Measurements from ENCODE around the gene PPP2R3C.
"Not testable (repeated sequence)": the region's sequence is repeated elsewhere in the genome, so short reads cannot be mapped to it uniquely, and the experiment has no call there.

The PPP2R3C gene

GRCh38 chr14:35121887-35122695, at the start of gene PPP2R3C, which contains the start of gene PRORP:
TSS of gene PPP2R3C (minus strand) at chr14:35121990. CDS start at chr14:35121959, 31 bp downstream.
TSS of gene PRORP (plus strand) at chr14:35122552. CDS start at chr14:35123246, 694 bp downstream.
- Histone ChIP-seq H3K36me3 (ENCODE audit: insufficient read depth, low read length) (no peaks in the 10 kb centered on the region), H3K9me3 (ENCODE audit: control insufficient read depth, insufficient read depth, low read length) (no peaks in the 10 kb centered on the region), H3K9ac (ENCODE audit: low read depth, low read length) (peak within 1 kb of the TSS; percentile 95), H3K4me1 (ENCODE audit: insufficient read depth, low read length) (peaks cover 8% of the 10 kb centered on the region; the same call in 1 of the 2 replicates)

GRCh38 chr14:35167496-35167895, 45.7 kb upstream of the PPP2R3C start:
- no peaks in the 10 kb centered on the region for H3K4me1 ChIP-seq (ENCODE audit: insufficient read depth, low read length)
- no peaks in the 10 kb centered on the region for H3K36me3 ChIP-seq (ENCODE audit: insufficient read depth, low read length)

GRCh38 chr14:35164849-35165248, 43.1 kb upstream of the PPP2R3C start:
- Histone ChIP-seq H3K9me3 (ENCODE audit: control insufficient read depth, insufficient read depth, low read length) (no peaks in the 10 kb centered on the region), H3K36me3 (ENCODE audit: insufficient read depth, low read length) (no peaks in the 10 kb centered on the region), H3K9ac (ENCODE audit: low read depth, low read length) (no peak overlapping the region), H3K4me1 (ENCODE audit: insufficient read depth, low read length) (no peaks in the 10 kb centered on the region)

More at GRCh38 chr14:35167496-35167895, 45.7 kb upstream of the PPP2R3C start:
- no peaks in the 10 kb centered on the region for H3K9me3 ChIP-seq (ENCODE audit: control insufficient read depth, insufficient read depth, low read length)
- no peak overlapping the region for H3K9ac ChIP-seq (ENCODE audit: low read depth, low read length)

- Histone ChIP-seq H3K9ac (ENCODE audit: low read depth, low read length) (no peak overlapping the region), H3K4me1 (ENCODE audit: insufficient read depth, low read length) (no peaks in the 10 kb centered on the region), H3K9me3 (ENCODE audit: control insufficient read depth, insufficient read depth, low read length) (no peaks in the 10 kb centered on the region), H3K36me3 (ENCODE audit: insufficient read depth, low read length) (no peaks in the 10 kb centered on the region)
Observed at GRCh38 chr14:35163384-35163783, 41.6 kb upstream of the PPP2R3C start.

DNA sequence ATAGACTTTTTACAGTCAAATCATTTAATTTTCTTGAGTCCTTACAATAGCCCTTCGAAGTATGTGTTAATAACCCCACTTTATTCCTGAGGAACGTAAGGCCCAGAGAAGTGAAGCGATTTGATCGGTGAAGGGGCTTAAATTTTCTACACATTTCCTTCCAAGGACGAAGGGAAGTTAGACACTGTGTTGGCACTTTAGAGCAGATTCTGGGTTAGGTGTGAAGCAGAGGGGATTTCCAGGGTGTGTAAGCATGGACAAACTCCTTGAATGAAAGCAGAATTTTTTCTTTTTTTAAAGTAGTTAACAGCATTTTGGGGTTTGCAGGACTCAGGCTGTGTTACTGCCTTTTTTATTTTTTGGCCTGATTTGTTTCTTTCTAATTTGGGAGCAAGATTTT, 39.4 kb upstream of the PPP2R3C start:
- Histone ChIP-seq H3K4me1 (ENCODE audit: insufficient read depth, low read length) (peaks cover 5% of the 10 kb centered on the region), H3K9me3 (ENCODE audit: control insufficient read depth, insufficient read depth, low read length) (no peaks in the 10 kb centered on the region), H3K9ac (ENCODE audit: low read depth, low read length) (no peak overlapping the region)

GRCh38 chr14:35159742-35160409, 38.1 kb upstream of the PPP2R3C start:
- Histone ChIP-seq H3K4me1 (ENCODE audit: insufficient read depth, low read length) (peaks cover 10% of the 10 kb centered on the region), H3K9ac (ENCODE audit: low read depth, low read length) (no peak overlapping the region), H3K36me3 (ENCODE audit: insufficient read depth, low read length) (no peaks in the 10 kb centered on the region), H3K9me3 (ENCODE audit: control insufficient read depth, insufficient read depth, low read length) (no peaks in the 10 kb centered on the region)

More for the DNA sequence above, 39.4 kb upstream of the PPP2R3C start:
- H3K36me3 ChIP-seq (ENCODE audit: insufficient read depth, low read length), result no peaks in the 10 kb centered on the region

DNA sequence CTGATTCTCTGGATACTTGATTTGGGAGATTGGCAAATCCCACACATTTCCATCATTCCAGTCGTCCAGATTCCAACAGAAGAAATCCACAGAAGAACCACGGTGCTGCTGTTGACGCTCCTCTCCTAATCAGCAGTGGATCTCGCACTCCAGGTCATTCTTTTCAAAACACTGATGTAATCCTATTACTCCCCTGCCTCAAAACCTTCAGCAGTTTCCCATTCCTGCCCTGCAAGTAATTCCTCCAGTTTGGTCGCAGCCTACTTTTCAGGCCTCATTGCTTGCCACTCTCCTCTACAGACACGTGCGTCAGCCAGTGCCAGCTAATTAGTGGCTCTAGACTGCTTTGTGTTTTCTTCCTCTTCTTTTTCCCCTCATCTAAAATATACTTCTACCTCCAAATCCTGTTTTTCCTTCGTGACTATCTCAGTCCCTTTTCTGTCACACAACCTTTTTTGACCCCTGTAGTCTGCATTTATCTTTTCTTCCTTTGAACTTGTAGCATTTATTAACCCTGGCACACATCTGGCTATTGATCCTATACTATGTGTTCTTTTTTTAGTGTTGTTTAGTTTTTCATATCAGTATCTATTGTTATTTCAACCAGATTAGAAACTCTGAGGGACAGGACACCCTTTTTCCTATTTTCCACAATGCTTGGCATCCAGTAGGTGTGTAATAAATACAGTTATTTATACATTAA, 37.3 kb upstream of the PPP2R3C start:
- Histone ChIP-seq H3K4me1 (ENCODE audit: insufficient read depth, low read length) (peaks cover 10% of the 10 kb centered on the region), H3K9me3 (ENCODE audit: control insufficient read depth, insufficient read depth, low read length) (no peaks in the 10 kb centered on the region; the same call in 1 of the 2 replicates), H3K36me3 (ENCODE audit: insufficient read depth, low read length) (no peaks in the 10 kb centered on the region), H3K9ac (ENCODE audit: low read depth, low read length) (no peak overlapping the region)

DNA sequence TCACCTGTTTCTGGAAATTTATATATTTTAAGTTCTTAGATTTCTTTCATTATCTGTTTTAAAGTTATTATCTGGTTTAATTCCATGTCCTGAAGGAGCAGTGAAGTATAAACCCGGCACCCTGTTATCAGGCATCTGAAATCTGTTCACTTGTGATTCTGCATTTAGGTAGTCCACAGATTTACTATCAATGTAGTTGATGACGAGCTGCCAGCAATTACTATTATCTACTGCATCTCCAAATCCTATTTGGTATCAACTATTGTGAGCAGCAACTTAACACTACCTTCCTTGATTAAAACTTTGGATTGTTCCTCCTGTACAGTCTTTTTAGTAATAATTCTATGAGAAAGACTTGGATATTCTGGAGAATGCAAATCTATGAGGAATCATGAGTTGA, 36.7 kb upstream of the PPP2R3C start:
- Histone ChIP-seq H3K4me1 (ENCODE audit: insufficient read depth, low read length) (peaks cover 10% of the 10 kb centered on the region), H3K9me3 (ENCODE audit: control insufficient read depth, insufficient read depth, low read length) (no peaks in the 10 kb centered on the region; the same call in 1 of the 2 replicates), H3K36me3 (ENCODE audit: insufficient read depth, low read length) (no peaks in the 10 kb centered on the region), H3K9ac (ENCODE audit: low read depth, low read length) (no peak overlapping the region)

DNA sequence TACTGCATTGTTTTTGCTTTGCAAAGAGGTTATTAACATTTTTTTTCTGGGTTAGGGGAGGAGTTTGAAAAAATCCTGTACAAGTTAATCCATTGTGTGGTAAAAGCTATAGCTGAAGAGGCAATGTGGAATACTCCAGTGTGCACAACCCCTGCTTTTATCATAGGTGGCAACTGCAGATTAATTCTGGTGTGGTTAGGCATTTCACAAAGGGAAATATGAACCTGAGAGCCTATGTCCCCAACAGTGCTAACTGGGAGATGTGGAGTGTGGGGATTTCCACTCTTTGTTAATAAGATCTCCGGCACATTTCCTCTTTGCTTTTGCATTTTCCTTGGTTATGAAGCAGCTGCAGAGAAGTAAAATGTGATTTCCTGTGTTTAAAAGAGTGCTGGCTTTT, 34.2 kb upstream of the PPP2R3C start:
- no peaks in the 10 kb centered on the region for H3K36me3 ChIP-seq (ENCODE audit: insufficient read depth, low read length)
- H3K9me3 ChIP-seq (ENCODE audit: control insufficient read depth, insufficient read depth, low read length), result no peaks in the 10 kb centered on the region; the same call in 1 of the 2 replicates
- peaks cover 10% of the 10 kb centered on the region for H3K4me1 ChIP-seq (ENCODE audit: insufficient read depth, low read length)
- no peak overlapping the region for H3K9ac ChIP-seq (ENCODE audit: low read depth, low read length)

DNA sequence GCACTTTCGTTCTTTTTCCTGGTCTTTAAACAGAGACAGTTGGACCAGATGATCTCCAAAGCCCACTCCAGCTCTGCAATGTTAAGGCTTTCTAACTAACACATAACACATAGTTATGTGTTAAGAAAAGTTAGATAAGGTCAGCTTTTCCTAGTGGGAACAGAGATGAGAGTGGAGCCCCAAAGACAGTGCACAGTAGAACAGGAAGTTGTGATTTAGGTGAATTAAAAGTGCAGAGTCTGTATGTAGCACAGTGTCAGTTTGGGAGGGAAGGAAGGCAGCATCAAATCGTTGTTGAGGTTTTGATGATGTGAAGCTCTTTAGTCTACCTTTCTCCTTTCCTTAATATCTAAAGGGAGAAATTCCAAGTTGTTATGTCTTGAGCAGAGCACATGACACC, 32.2 kb upstream of the PPP2R3C start:
- no peaks in the 10 kb centered on the region for H3K36me3 ChIP-seq (ENCODE audit: insufficient read depth, low read length)
- H3K9me3 ChIP-seq (ENCODE audit: control insufficient read depth, insufficient read depth, low read length), result no peaks in the 10 kb centered on the region; the same call in 1 of the 2 replicates
- no peak overlapping the region for H3K9ac ChIP-seq (ENCODE audit: low read depth, low read length)
- H3K4me1 ChIP-seq (ENCODE audit: insufficient read depth, low read length), result peaks cover 10% of the 10 kb centered on the region

GRCh38 chr14:35152531-35152930, 30.7 kb upstream of the PPP2R3C start:
- not testable (repeated sequence) for H3K9me3 ChIP-seq (ENCODE audit: control insufficient read depth, insufficient read depth, low read length); H3K9ac ChIP-seq (ENCODE audit: low read depth, low read length); H3K36me3 ChIP-seq (ENCODE audit: insufficient read depth, low read length)
- peaks cover 10% of the 10 kb centered on the region for H3K4me1 ChIP-seq (ENCODE audit: insufficient read depth, low read length)

- H3K36me3 ChIP-seq (ENCODE audit: insufficient read depth, low read length), result no peaks in the 10 kb centered on the region; the same call in 1 of the 2 replicates
- H3K4me1 ChIP-seq (ENCODE audit: insufficient read depth, low read length), result no peaks in the 10 kb centered on the region
- H3K9ac ChIP-seq (ENCODE audit: low read depth, low read length), result no peak overlapping the region
- H3K9me3 ChIP-seq (ENCODE audit: control insufficient read depth, insufficient read depth, low read length), result peaks cover 4% of the 10 kb centered on the region; the same call in 1 of the 2 replicates
Observed at GRCh38 chr14:35149239-35149638, 27.4 kb upstream of the PPP2R3C start.

GRCh38 chr14:35147711-35148110, 25.9 kb upstream of the PPP2R3C start:
- Histone ChIP-seq H3K9me3 (ENCODE audit: control insufficient read depth, insufficient read depth, low read length) (0 out of 2 replicates have a peak, but pooled peaks cover 4% of the 10 kb centered on the region), H3K9ac (ENCODE audit: low read depth, low read length) (no peak overlapping the region), H3K36me3 (ENCODE audit: insufficient read depth, low read length) (no peaks in the 10 kb centered on the region; the same call in 1 of the 2 replicates), H3K4me1 (ENCODE audit: insufficient read depth, low read length) (no peaks in the 10 kb centered on the region)

- H3K9me3 ChIP-seq (ENCODE audit: control insufficient read depth, insufficient read depth, low read length), result 0 out of 2 replicates have a peak, but pooled peaks cover 4% of the 10 kb centered on the region
- no peaks in the 10 kb centered on the region for H3K4me1 ChIP-seq (ENCODE audit: insufficient read depth, low read length)
- no peak overlapping the region for H3K9ac ChIP-seq (ENCODE audit: low read depth, low read length)
- no peaks in the 10 kb centered on the region; the same call in 1 of the 2 replicates for H3K36me3 ChIP-seq (ENCODE audit: insufficient read depth, low read length)
Observed at GRCh38 chr14:35147186-35147585, 25.4 kb upstream of the PPP2R3C start.
